Lung microvascular endothelial cell (primary cell): ENCODE measurements around the gene ZSCAN31. TPM values are rescaled to one million over a fixed set of nuclear protein-coding genes. Genes with fewer than 3 reads are reported as not detected.
"Not testable (repeated sequence)": the region's sequence is repeated elsewhere in the genome, so short reads cannot be mapped to it uniquely, and the experiment has no call there.

ENCODE experiments used
- DNase-seq, 2 donors: peaks; one replicate each; pipeline versions ENCODE4 v3.0.0 to v3.0.0-alpha.2; 2010; ENCODE audit warnings: low read depth in 2 of 2
- total RNA-seq: library from RNA; depleted of rRNA; stranded (reverse); fragments of >200 nt; gene quantifications from 2 replicates; pipeline ENCODE4 v1.2.1, GENCODE V29; 2014

ZSCAN31 gene
- 8.1 and 9.1 TPM in 2 replicates for total RNA-seq

DNA sequence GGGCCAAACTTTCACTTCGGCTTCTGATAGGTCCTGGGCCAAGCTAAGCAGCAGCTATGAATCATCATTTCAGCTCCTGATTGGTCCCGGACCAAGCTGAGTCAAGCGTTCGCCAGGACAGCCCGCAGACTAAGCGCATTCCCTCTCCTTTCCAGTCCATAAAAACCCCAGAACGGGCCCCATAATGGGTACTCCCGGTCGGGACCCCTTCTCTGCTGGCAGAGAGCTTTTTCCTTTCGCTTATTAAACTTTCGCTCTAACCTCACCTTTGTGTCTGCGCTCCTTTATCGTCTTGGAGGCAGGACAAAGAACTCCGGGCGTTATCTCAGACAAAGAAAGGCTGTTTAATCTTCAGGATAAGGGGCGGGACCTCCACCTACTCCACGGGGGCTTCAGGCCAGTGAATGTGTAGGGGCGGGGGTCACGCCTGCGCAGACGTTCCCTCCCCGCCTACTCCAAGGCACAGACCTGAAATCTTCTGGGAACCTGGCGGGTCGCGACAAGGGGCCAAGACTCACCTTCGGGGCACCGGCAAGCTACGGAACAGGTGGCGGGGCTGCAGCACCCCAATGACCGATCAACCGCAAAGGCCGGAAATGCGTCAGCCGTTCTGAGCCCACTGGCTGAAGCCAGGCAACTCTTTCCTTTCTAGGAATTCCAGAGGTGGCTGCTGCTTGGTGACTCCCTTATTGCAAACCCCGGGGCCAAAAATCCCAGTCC, at the start of gene ZSCAN31:
TSS of gene ZSCAN31 (minus strand) at position 585 of the 720 bp plus-strand sequence. CDS start 6,465 bp downstream, outside the sequence.
- peak; percentile 98 to 99 for DNase-seq

DNA sequence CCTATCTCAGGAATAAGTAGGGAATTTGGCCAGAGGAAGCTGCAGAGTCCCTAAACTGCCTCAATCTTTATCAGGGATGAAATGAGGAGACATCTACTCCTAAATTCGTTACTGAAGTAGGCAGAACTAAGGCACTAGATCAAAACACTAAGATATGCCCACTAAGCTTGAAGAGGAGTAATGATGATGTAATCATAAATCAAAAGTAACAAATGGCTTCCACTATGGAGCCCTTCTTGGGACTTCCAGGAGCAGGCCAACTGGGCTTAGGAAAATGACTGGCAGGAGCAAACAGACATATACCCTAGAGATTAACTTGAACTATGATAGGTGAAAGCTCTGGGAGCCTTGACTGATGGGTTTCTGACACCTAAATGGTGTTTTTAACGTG, 48.2 kb upstream of the ZSCAN31 start:
- no peak for DNase-seq

DNA sequence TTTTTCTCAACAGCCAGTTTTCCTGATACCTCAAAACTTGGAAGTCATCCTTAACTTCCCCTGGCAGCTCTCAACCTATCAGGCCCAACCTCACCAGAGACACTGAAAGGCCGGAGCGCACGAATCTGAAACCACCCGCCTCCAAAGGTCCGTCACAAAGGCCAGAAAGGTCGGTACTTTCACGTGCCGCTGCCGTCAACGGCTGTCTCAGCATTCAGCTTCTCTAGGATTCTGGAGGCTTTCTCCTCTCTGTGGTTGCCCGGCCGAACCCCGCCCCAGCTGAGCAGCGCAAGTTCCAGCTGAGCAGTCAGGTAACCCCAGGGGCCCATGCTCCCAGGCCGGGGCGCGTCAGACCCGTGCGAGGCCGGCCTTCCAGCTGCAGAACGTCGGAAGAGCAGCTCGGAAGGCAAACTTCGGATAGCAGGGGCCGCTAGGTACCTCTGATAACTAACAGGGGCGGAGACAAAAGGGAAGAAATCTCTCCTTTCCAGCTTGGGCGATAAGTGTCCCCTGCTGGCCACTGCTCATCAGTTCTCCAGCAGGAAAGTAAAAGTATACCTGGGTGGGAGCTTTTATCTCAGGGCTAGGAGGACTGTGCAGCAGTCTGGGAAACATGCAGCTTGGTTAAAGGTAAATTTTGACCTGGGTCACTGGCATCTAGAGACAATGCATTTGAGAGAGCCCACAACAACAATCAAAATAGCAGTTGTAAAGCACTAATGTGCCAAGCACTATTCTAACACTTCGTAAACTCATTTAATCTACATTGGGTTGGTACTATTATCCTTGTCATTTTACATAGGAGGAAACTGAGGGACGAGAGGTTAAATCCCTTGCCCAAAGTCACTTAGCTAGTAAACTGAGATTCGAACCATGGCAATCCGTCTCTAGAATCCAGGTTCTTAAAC, 47.5 kb upstream of the ZSCAN31 start:
- DNase-seq: peak; percentile 91 to 94

DNA sequence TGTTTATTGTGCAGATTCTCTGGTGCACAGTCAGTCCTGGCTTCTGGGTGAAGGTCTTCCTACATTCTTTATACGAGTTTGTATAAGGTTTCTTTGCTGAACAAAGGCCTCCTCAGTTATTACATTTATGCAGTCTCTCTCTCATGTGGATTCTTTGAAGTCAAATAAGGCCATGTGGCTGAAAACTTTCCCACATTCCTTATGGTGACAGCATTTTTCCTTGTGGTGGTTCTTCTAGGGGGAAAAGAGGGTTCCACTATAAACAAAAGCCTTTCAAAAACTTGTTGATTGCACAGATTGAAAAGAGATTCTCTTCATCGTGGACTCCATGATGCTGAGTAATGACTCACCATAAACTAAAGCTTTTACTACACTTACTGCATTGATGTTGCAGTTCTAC, 44.4 kb upstream of the ZSCAN31 start:
- DNase-seq: no peak

DNA sequence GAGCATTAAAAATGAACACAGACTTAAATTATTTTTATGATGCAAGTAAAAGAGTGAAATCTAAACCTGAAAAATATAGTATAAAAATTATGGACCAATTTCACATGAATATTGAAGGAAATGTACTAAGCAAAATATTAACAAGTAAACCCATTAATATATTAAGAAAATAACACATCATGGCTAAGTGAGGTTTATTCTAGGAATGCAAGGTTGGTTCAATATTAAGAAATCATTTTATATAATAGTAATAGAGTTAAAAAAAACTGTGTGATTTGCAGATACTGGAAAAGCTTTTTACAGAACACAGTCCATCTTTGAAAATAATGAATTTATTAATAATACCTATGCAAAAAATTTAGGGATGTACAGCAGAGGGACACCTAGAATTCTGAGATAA, 42.7 kb upstream of the ZSCAN31 start:
- no peak for DNase-seq

DNA sequence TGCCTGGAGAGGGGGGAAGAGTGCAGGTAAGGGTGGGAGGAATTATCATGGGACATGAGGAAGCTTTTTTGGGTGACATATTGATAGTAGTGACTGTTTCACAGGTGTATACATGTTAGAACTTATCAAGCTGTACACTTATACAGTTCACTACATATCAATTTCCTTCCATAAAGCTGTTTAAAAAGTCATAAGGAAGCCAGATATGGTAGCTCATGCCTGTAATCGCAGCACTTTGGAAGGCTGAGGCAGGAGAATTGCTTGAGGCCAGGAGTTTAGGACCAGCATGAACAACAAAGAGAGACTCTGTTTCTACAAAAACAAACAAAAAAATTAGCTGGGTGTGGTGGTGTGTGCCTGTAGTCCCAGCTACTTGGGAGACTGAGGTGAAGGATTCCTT, 41.9 kb upstream of the ZSCAN31 start:
- no peak for DNase-seq

DNA sequence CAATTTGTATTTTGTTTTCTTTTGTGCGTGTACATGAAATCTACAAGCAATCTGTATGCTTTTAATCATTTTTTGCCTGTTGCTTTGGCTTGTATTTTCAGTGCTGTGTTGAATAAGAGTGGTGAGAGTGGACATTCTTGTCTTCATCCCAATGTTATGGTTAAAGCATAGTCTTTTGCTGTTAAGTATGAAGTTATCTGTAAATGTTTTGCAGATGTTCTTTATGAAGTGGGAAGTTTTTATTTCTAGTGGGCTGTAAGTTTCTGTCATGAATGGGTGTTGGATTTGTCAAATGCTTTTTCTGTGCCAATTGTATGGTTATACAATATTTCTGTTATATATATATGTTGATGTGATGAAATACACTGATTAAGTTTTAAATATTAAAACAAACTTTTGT, 38.0 kb upstream of the ZSCAN31 start:
- no peak for DNase-seq

DNA sequence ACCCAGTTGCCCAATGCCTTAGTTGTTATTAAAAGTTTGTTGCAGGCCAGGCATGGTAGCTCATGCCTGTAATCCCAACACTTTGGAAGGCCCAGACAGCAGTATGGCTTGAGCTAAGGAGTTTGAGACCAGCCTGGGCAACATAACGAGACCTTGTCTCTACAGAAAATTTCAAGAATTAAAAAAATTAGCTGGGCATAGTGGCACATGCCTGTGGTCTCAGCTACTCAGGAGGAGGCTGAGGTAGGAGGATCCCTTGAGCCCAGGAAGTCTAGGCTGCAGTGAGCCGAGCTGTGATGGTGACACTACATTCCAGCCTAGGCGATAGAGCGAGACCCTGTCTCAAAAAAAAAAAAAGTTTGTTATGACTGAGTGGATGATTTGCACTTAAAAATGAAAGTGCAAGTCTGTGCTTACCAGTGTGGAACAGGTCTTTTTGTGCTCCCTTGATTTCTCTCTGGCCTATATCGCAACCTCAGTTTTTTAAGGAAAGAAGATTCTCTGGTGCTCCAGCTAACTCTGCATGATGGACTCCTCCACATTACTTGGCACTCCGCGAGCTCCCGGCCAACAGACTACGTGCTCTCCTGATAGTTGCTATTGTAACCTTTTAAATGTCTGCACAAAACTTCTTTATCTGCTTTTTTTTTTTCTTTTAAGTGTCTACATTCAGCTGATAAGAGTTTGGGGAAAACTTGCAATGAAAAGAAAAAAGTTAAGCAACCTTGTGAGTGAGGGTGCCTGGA, 35.9 kb upstream of the ZSCAN31 start:
- no peak for DNase-seq

DNA sequence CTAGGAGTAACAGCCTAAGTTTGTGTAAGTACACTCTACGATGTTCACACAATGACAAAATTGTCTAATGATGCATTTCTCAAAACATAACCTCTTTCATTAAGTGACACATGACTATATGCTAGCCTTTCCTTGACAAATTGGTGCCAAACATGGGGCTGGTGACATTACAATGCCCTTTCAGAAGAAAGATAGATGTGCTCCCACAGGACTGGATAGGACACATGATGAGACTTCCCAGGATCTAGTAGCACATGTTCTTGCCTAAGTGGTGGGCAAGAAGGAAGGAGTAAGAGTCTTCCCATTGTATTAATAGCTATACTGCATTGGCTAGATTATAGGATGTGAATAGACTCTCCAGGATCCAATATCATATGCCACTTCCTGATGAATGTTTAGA, 35.3 kb upstream of the ZSCAN31 start:
- no peak for DNase-seq

DNA sequence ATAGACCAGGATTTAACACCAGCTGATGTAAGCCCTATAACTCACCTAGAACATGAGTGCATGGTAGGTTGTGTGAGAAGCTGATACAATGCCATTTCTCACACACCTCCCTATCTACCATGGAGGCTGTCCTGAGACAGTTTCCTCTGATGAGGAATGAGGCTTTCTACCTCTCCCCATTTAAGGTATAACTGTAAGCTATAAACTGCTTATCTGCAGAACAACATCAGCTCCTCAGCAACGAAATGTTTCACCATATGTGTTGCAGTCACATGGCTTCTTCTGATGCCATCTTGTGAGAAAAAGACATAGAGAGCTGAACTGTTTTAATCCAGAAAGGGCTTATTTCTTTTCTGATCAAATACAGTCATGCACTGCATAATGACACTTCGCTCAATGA, 34.5 kb upstream of the ZSCAN31 start:
- DNase-seq: no peak

DNA sequence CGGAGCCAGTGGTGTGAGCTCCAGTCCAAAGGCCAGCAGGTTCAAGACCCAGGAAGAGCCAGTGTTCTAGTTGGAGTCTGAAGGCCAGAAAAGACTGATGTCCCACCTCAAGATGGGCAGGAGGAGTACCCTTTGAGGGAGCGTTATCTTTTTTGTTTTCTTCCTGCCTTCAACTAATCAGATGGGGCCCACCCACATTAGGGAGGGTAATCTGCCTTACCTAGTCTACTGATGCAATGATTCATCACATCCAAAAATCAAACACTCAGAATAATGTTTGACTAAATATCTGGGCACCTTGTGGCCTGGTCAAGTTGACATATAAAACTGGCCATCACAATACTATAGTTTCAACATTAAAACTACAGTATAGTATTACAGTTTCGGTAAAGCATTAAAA, 33.5 kb upstream of the ZSCAN31 start:
- DNase-seq: no peak

DNA sequence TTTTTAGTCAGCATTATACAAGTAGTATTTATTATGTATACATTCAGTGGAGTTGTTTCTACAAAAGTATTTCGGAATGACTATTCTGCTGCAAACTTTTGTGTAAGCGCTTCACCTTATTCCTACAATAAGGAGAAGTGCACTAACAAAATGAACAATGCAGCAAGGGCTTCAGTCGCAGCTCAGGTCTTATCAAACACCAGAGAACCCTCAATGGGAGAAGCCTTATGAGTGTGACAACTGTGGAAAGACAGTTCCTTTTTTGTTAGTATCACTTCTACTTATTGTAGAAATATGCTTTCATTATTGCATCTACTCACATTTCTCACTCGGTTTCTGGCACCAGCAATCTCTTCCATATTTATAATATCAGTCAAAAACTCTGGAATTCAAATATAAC, 32.6 kb upstream of the ZSCAN31 start:
- DNase-seq: no peak

DNA sequence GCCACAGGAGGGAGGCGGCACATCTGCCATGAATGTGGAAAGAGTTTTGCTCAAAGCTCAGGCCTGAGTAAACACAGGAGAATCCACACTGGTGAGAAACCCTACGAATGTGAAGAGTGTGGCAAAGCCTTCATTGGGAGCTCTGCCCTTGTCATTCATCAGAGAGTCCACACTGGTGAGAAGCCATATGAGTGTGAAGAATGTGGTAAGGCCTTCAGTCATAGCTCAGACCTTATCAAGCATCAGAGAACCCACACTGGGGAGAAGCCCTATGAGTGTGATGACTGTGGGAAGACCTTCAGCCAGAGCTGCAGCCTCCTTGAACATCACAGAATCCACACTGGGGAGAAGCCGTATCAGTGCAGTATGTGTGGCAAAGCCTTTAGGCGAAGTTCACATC, 29.6 kb upstream of the ZSCAN31 start:
- DNase-seq: not testable (repeated sequence)

DNA sequence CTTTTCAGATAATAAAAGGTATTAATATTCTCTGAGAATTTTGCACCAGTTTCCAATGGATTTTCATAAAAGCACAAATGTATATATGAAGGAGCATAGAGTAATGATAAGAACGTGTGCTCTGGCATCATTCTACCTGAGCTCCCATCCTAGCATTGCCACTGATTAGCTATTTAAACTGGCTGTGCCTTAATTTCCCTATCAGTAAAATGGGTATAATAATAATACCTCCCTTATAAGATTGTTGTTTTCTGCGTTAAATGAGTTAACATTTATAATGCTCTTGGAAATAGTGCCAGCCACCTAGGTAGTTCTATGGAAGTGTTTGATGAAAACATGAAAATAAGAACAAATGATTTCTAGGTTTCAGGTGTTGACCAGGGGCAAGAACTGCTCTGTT, 25.0 kb upstream of the ZSCAN31 start:
- no peak for DNase-seq

DNA sequence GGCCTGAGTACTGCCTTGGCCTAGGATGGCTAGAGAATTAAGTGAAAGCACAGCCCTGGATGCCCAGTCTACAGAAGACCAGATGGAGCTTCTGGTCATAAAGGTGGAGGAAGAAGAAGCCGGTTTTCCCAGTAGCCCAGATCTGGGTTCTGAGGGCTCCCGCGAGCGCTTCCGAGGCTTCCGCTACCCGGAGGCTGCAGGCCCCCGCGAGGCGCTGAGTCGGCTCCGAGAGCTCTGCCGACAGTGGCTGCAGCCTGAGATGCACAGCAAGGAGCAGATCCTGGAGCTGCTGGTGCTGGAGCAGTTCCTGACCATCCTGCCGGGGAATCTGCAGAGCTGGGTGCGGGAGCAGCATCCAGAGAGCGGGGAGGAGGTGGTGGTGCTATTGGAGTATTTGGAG, 23.6 kb upstream of the ZSCAN31 start:
- not testable (repeated sequence) for DNase-seq

DNA sequence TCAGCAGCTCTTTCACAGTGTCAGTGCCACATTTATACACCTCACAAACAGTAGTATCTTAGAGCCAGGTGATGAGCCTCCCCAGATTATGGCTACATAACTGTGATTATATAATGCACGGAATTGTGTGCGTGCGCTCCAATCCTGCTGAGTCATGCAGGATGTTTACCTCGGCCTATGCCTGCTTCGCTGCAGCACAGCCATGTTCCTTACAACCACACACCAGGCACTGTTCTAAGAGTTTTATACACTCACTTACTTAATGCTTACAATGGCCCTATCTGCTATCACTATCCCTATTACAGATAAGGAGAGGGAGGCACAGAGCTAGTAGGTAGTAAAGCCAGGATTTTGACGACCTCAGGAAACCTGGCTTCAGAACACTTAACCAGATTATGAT, 21.1 kb upstream of the ZSCAN31 start:
- DNase-seq: peak; percentile 70 to 82

DNA sequence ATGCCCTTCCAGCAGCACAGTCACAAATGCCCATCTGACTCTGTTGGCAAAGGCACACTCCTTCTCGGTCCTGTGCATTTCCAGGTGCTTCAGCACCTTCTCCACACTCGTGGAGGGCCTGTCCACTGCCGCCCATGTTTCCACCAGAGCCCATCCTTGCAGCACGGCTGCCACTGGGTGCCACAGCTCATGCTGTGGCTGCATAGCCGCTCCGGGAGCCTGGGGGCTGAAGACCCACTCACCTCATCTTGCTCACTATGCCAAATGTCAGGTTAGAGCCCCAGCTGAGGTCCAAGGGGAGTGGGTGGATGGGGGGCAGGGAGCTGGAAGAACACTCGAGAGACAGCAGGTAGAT, 20.7 kb upstream of the ZSCAN31 start:
- DNase-seq: no peak

DNA sequence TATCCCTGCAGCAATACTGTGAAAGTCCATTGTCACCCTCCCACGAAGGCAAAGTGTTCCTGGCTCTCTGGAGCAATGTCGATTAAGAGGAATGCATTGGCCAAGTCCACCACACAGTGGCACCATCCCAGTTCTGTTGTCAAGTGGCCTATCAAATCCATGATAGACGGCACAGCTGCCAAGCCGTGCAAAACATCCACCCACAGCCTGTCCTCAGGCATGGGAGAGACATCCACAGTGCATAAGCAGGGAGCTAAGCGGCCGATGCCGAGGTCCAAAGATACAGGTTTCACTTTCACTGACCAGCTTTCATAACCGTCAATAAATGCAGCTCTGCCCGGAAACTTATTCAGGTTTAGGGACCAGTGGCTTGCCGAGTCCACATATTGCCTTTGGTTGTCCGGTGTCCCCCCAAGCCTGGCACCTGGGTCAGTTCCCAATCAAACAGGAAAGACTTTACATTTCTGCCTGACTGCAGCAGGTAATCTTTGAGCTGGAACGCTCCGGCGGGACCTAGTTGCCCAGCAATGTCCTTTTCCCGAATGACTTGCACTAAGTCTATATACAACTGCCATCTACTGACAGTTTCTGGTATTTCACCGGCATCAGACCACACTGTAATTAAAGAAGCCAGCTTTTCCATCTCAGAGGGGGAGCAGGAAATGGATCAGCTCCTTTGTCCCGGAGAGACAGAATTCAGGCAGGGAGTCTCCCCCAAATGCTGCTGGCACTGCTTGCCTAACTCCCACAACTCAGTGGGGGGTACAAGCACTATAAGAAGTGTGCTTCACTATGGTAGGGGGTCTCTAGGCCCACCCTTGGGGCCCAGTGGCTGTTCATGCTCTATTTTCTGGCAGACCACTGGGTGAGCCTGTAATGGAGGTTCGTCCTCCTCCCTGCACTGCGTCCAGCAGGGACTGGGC, 20.1 kb upstream of the ZSCAN31 start:
- DNase-seq: peak; percentile 93 to 94

DNA sequence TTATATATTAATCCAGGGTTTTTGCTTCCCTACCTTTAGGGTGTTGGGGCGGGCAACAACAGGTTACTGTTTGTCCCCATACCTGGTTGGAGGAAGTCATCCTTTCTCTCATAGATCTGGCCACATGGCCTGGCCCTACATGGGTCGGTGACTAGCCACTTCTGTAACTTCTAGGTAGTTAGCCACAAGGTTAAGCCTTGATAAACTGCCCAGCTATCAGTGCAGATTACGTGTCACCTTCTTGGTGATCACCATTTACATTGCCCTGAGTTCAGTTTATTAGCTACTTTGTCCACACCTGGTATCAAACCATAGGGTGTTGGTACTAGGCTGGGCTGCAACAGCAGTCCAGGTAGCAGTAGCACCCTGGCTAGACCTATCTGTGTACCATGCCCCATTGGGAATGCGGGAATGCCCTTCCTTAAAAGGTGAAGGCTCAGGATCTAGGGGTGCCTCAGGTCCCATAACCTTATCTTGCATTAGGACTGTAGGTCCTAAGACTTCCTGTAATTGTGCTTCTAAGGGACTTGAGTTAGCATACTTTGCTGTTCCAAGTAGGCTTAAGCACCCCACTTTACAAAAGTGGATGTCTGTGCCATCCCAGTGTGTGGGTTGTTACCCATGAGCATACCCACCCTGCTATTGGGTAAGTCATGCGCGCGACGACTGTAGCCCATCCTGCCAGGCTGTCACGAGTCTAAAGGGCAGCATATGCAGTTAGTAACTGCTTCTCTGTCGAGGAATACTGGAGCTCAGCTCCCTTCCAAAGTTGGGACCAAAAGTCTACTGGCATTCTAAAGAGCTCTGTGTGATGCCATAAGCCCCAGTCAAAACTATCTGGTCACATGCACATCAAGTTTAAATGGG, 19.0 kb upstream of the ZSCAN31 start:
- DNase-seq: no peak
